GM19328 (cell line): ENCODE measurements around the gene PTPRR.

Experiments
- ATAC-seq: cut with Tn5 transposase; IDR thresholded peaks from one replicate; pipeline ENCODE4 v1.9.1; 2021; ENCODE audit warnings: mild to moderate bottlenecking, moderate library complexity; ENCODE audit not compliant: unreplicated experiment

Gene PTPRR

DNA sequence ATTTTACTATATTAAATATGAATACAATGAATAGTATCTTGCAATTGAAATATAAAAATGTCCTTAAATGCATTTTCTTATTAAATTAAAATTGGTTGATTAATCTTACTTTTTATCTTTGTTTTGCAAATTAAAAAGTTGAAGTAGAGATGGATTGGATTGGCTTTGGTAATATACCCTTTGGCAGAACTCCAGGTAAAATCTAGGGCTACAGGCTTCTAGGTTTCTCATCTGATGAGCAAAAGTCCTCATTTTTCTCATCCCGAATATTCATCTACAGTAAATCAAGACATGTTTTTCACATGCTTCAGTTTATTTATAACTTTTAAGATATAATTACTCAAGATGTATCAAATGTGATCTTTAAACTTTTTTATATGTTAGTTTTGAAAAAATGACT lies 2.2 kb downstream of the PTPRR start:
- ATAC-seq: no peak

DNA sequence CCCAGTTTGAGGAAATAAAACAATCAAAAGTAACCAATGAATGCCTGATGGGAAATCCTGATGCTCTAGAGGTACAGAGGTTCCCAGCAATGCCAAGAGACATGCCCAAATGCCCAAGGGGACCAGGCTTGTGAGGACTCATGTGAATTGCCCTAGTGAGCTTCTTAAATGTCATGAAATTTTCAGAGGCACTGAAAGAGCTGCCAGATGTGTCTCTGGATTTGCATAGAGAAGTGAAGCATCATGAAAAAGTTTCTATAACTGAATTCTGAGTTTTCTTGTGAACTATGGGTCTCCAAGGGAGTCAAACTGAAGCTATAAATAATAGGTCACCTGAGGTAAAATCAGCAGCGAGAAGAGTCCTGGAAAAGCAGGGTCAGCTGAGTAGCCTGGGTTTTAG lies 9.9 kb downstream of the PTPRR start:
- no peak for ATAC-seq

DNA sequence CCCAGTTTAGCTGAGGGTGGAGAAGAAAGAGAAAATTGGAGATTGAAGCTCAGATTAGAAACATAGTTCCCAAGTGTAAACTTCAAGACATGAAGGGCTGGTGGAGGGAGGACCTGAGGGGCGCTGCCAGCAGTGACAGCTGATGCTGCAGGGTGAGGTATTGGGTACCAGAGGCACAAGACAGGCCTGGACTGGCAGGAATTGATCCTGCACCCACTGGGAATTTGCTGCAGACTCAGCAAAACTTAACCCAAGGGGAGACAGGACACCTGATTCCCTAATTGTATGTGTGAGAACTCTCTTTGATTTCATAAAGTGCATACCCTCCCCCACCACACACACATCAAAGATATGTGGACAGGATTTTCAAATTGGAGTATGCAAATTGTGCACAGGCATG lies 11.6 kb downstream of the PTPRR start:
- ATAC-seq: no peak

DNA sequence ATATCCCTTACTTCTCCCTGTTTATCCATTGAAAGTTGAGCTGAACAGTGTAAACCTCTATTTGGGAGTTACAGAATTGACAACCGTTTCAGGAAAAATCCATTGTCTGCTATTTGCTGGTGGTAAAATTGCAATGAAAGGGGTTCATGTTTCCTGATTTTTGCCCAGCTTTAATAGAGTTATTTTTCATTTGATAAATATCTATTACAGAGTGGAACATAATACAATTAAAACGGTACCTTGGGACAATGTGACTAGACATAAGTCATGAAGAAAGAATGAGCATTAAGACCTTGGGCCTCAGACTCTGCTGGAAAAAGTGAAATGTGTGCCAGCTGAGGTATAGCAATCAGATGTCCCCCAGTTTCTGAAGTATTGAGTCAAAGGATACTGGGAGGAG lies 13.1 kb downstream of the PTPRR start:
- no peak for ATAC-seq

DNA sequence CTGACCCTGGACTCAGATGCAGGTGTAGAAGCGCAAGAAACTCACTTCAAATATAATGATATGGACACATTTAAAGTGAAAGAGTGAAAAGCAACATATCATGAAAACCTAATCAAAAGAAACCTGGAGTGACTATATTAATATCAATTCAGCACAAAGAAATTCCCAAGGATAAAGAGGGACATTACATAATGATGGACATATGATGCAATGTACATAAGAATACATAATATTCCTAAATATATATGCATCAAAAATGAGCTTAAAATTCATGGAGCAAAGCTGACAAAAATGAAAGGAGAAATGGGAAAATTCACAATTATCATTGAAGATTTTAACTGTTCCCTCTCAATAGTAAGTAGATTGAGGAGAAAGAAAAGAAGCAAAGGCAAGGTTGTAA lies 24.6 kb downstream of the PTPRR start:
- ATAC-seq: no peak

DNA sequence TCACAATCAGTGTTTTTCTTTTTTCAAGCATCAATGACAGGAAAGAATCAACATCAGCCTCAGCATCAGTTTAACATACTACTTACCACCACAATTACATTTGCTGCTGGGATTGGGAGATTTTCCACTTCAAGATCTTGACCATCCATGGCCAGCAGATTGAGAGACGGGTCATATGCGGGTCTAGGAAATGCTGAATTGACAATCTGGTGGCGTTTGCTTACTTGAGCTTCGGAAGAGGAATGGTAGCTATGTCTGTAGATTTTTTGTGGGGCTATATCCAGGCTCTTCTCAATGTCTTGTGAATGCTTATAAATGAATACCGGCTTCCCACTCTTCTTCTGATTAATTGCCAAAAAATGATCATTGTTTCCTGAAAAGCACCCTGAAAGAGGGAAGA lies 27.9 kb downstream of the PTPRR start:
- ATAC-seq: no peak

DNA sequence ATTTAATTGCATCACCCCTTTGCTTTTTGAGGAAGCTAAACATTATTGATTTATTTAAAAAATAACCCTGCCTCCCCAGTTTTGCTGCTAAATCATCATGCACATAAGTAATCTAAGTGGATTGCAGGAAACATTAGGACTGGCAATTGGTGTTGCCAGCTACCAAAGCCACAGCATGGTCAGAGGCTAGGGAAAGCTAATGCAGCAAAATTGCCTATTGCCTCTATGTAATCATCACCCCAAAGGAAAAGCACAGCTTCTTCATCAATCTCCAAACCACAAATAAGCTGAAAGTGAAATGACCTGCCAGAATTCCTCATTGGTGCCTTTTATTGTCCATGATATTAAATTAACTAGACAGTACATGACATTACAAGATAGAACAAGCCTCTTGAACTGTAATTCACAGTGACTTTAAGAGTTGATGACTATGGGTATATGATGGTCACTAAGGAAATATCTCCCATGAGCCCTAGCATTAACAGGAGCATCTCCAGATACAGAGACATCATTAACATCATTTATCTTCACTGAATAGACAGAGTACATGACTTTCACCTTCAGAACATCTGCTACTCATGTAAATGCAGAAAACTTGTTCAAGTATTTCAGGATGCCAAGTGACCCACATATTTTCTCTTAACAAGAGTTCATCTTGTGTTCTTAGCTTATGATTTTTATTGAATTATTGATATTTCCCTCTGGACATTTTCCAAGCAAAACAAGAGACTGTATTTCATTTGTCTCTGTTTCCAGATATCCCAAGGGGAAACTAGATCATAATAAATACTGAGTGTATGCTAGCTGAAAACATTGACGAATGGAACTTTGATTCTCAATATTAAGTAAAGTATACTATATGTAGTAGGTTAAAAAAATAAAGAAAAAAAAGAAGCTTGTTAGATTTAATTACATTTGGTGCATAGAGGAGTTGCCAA lies 29.4 kb downstream of the PTPRR start:
- no peak for ATAC-seq

DNA sequence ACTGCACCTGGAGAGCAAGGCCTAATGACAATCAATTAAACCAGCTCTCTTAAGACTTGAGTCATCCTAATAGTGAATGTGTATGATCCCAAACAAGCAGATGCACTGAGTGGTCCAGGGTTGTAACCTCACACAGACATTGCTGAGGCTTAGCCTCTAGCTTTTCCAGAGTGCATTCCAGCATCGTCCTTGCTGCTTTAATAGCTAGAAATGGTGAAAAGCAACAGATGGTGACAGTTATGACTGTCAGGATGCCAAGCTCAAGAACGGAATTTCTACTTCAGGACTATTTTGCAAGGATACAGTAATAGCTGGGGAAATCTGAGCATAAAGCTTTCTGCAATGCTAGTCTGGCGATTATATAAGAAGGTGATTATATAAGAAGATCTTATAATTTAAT lies 34.6 kb downstream of the PTPRR start:
- ATAC-seq: no peak

DNA sequence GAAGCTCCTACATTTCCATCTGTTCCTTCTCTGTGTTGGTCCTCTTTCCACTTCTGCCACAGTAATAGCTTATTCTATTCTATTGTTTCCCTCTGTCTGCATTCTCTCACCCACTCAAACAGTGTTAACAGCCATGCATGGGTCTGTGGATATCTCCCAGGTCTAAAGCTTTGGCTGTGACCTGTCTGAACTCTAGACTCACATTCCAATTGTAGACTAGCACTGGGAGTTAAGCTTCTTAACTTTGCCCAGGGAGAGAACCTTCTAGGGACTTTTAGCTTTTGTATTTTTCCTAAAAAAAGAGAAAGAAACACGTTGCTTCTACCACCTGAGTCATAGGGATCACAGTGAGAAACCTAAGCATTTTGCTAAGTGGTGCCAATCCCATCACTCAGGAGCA lies 36.7 kb downstream of the PTPRR start:
- no peak for ATAC-seq

DNA sequence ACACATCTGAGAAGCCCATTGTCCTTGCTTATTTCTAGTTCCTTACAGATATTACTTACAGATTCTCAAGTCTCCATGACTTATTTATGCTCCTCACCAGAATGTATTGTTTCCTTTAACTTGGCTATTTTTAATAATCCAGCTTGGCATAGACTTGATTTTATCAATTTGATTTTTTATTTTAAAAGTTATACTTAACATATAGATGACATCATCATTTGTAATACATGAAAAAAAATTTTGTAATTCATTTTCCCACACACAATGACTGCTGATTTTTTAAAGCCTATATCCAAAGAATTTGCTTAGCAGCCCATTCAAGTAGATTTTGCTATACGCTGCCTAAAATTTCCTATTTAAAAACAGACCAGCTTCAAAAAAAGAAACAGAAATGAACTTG lies 39.8 kb downstream of the PTPRR start:
- no peak for ATAC-seq

DNA sequence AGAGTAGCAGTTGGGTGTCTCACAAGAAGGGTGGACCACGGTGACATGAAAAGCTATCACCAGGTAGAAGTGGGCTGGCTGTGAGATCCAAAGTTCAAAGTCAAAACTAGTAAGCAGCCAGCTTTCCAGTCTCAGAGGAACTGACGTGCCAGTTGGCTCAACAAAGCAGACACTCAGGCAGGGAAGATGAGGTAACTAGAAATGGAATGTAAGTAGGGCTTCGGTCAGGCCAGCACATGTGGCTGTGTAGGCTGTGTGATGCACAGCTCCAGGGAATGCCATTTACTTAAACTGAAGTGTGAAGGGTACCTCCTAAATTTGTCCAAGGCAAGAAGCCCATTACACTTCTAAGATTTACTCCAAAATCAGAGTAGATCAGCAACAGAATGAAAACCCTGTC lies 43.6 kb downstream of the PTPRR start:
- no peak for ATAC-seq

DNA sequence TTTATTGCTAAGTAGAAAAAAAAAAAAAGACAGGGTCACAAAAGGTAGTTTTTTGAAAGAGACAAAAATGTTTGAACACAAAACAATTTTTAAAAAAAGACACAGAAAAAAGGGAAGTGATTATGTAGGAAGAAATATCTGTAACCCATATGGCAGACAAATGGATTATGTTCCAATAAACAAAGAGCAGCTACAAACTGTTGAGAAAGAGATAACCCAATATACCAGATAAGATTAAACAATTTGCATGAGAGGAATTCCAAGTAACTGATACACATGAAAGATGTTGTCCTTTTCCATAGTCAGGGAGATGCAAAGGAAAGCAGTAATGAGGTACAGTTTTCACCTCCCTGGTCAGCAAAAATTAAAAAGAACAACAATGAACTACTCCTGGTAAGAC lies 44.9 kb downstream of the PTPRR start:
- ATAC-seq: no peak

DNA sequence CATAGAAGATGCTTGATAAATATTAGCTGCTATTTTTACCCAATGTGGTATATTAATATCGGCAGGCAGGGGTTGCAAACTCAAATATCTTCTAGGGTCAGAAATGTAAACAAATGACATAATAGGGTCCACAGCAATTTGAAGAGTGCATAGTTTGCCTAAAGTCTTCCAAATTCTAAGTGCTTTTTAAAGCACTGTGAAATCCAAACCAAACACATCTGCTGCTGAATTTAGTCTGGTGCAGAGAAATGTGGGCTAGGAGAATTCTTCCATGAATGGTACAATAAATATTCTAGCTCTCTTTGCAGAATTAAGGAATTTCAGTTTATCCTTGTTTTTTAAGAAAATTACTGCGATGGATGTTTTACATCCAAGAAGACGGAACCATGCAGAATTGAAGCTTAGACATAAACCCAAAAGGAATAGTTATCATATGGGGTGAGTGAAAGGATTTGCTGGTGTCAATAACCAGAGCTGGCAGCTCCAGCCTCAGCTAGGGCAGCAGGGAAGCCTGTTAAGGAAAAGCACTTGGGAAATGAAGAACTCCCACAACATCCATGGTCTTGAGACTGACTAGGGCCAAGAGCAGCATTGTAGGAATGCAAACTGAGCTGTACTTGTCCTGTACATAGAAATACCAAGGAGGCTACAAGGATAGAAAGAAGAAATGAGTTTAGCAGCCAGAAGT lies 65.5 kb downstream of the PTPRR start:
- no peak for ATAC-seq

DNA sequence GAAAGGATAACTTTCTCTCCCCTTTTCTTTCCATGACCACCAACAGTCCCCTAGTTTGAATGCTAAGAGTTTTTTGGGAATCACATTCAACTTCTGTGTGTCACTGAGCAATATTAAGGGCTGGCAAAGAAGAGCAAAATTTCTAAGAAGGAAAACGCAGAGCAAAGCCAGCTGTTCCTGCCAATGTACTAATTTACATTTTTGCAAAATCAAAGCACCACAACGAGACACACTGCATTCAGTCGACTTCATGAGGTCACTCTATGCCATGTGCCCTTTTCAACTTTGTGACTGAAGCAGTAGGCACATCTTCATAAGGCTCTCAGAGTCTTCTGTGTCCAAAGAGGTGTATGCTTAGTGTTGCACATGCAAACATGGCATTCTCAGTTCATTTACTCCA lies 66.4 kb downstream of the PTPRR start:
- no peak for ATAC-seq

DNA sequence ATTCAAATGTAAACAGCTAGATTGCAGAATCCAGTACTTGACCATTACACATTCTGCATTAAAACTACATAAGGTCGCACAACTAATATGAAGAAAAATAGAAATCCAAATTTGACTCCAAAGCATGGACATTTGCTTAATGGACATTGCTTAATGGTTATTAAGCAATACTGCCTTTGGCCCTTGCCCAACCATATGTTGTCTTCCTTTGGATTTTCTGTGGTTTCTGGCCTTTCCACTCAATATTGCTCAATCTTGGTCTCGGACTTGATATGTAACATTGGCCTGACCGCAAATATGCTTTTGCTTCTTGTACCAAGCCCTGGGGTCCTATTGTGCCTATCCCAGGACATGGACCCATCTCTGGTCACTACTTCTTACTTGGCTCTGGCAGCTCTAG lies 67.2 kb downstream of the PTPRR start:
- no peak for ATAC-seq

DNA sequence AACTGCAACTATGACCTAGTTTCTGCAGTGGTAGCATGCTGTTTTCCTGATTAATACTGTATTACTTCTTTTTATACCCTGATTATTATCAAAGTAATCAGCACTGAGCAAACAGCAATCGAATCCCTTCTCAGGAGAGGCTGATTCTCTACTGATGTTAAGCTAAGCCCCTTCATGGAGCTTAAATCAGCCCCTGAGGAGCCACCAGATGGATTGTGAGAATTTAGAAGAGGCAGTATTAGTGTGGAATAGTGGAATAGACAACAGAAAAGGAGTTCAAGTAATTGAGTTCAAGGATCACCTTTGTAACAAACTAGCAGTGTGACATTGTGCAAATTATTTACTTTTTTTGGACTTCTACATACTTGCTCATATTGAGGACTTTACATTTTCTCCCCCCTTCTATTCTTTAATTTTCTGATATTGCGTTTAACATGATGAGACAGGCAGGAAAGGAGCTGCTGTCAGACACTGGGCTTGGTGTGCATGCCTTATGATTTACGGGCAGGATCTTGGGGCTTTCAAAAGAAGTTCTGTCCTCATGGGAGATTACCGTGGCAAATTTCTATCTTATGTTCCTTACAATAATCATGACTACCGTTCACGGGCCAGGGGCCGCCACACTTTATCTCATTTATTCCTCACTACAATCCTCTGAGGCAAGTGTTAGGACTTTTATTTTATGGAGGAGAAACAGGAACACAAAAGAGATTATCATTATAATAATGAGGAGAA lies 68.0 kb downstream of the PTPRR start:
- no peak for ATAC-seq

DNA sequence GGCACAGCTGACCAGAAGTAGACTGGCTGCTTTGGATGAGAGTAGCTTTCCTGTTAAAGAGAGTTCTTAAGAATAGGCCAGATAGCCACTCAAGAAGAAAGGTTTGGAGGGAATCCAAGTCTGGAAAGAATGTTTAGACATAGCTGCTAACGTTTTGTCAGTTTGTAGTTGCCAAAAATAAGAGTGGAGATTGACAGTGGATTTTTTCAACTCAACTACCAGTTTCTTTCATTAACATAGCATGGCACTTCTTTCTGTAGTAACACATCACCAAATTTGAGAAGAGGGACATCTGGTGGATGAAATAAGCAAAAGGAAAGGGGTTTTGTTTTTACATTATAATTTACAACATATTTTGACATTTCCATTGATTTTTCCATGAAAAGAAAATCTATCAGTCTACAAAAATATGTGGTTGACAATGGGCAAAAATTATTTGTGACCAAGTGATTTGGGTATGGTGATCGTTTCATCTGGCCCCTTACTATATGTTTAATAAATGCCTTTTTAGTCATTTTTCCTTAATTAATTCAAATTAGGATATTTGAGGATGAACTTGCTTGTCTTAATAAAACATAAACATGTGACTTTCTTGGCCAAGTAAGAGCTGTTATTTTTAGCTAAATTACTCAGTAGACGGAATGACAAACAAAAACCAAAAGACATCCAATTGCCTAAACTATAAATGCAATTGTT lies 71.1 kb downstream of the PTPRR start:
- ATAC-seq: no peak

DNA sequence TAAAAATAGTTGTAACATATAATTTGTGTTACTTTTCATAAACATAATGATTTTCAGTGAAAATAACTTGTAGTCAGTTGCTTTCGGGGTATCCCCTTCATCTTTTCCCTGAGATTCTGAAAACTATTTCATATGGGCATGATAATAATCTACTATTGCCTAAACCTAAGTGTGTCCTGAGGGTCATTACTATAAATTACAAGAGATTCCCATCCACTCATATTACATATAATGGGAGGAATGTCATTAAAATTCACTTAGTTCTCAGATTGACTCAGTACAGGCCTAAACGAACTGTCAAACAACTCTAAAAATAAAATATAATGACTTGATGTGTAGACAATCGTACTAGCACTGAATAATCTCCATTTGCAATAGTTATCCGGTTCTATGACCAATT lies 72.7 kb downstream of the PTPRR start:
- no peak for ATAC-seq

DNA sequence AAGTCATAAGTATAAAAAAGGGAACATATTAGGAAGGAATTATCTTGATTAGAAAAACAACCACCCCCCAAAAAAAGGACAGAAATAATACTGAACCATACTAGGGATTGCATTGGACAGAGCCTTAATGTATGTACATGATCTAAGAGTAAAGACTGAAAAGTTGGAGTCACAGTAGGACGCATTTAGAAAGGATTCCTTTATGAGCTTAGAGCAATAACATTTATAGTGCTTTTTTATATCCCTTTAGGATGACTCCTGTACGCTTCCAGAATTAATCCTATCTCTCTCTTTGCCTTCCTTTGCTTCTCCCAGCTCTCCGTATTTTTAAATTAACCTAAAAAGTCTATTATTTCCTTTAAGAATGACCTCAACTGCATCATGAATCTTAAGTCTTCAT lies 75.3 kb downstream of the PTPRR start:
- ATAC-seq: no peak

DNA sequence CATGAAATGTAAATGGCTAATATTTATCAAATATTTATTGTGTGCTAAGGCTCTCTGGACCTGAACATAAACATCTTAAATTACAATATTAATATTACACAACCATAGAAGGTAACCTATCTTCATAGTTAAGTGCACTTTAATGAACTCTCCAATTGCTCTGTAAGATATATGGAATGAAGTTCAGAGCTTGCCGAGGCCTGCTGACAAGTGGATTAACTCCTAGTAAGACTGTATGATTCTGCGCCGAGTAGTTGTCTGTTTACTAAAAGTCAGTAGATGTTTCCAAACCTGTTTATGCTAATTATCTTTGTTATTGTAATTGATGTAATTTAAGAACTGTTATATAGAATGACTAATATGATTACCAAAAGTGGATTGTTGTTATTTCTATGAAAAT lies 77.2 kb downstream of the PTPRR start:
- ATAC-seq: no peak

DNA sequence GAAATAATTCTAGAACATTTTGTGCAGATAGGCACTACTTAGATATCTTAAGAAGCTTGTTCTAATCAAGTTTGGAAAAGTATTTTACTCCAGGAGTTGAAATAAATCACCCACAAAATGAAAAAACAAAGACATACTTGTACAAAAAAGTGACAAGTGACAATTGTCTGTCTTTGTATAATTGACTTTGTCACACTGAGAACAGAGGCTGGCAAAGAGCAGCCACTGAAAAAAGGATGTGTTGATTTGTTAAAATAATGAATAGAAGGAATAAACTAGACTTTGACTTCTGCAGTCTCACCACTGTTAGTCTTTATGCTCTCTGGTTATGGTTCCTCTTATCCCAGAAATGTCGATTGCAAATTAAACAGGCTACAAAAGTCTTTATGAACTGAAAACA lies 77.6 kb downstream of the PTPRR start:
- ATAC-seq: no peak
